ENCODE measurements around the gene PRLR. TPM values are rescaled to one million over a fixed set of nuclear protein-coding genes. Genes with fewer than 3 reads are reported as not detected.

PRLR gene
- total RNA-seq, 1 donor from 2014 or later, result not detected

DNA sequence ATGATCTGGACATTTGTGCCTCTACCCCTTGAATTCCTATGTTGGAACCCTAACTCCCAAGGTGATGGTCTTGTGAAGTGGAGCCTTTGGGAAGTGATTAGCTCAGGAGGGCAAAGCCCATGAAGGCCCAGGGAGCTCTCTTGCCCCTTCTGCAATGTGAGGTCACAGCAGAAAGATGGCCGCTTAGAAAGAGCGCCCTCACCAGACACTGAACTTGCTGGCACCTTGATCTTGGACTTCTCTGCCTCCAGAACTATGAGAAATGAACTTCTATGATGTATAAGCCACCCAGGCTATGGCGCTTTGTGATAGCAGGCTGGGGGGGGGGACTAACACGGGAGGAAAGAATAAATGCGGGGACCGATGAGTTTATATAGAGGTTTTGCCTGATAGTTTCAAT, 227.8 kb downstream of the PRLR start:
- H3K4me3 ChIP-seq (ENCODE audit: low read depth, low read length), result no peak overlapping the region
- no peak for DNase-seq (ENCODE audit: low read depth)
- no peak for FAIRE-seq
- H3K27me3 ChIP-seq (ENCODE audit: control insufficient read depth, insufficient read depth, low read length), result no peaks in the 10 kb centered on the region
- H3K36me3 ChIP-seq (ENCODE audit: control insufficient read depth, insufficient read depth, low read length), result no peaks in the 10 kb centered on the region
- TF ChIP-seq CTCF (IDR thresholded peaks at IDR 0.05; ENCODE audit: insufficient read depth, low read length, severe bottlenecking), result no peak

GRCh38 chr5:35001842-35002241, 228.4 kb downstream of the PRLR start:
- DNase-seq (ENCODE audit: low read depth) (no peak), FAIRE-seq (no peak)
- no peaks in the 10 kb centered on the region for H3K27me3 ChIP-seq (ENCODE audit: control insufficient read depth, insufficient read depth, low read length)
- no peak overlapping the region for H3K4me3 ChIP-seq (ENCODE audit: low read depth, low read length)
- TF ChIP-seq CTCF (IDR thresholded peaks at IDR 0.05; ENCODE audit: insufficient read depth, low read length, severe bottlenecking), result no peak
- no peaks in the 10 kb centered on the region for H3K36me3 ChIP-seq (ENCODE audit: control insufficient read depth, insufficient read depth, low read length)

Other genes starting within 250 kb of the PRLR start
- not detected in 2 replicates for gene AGXT2, start 182.5 kb downstream of the PRLR start, total RNA-seq